ENCODE data around the gene FFAR3.

DNA sequence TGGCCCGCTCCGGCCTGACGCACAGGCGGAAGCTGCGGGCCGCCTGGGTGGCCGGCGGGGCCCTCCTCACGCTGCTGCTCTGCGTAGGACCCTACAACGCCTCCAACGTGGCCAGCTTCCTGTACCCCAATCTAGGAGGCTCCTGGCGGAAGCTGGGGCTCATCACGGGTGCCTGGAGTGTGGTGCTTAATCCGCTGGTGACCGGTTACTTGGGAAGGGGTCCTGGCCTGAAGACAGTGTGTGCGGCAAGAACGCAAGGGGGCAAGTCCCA is 6.1 kb upstream of the FFAR3 start:
- TF ChIP-seq, protein P1, sequence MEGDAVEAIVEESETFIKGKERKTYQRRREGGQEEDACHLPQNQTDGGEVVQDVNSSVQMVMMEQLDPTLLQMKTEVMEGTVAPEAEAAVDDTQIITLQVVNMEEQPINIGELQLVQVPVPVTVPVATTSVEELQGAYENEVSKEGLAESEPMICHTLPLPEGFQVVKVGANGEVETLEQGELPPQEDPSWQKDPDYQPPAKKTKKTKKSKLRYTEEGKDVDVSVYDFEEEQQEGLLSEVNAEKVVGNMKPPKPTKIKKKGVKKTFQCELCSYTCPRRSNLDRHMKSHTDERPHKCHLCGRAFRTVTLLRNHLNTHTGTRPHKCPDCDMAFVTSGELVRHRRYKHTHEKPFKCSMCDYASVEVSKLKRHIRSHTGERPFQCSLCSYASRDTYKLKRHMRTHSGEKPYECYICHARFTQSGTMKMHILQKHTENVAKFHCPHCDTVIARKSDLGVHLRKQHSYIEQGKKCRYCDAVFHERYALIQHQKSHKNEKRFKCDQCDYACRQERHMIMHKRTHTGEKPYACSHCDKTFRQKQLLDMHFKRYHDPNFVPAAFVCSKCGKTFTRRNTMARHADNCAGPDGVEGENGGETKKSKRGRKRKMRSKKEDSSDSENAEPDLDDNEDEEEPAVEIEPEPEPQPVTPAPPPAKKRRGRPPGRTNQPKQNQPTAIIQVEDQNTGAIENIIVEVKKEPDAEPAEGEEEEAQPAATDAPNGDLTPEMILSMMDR (IDR thresholded peaks at IDR 0.05 in 8 of 11, conservative IDR thresholded peaks at IDR 0.05 in 3 of 11), result no peak
- TF ChIP-seq POLR2AphosphoS5 (IDR thresholded peaks at IDR 0.05), result no peak
- TF ChIP-seq POLR2A (IDR thresholded peaks at IDR 0.05), result no peak

Measured in spleen (tissue), 7 donors.